ENCODE data around the gene AGBL5. TPM values are rescaled to one million over a fixed set of nuclear protein-coding genes. Genes with fewer than 3 reads are reported as not detected.
A peak's percentile ranks its signal among the peaks of the same experiment; 100 is the strongest.

The AGBL5 gene
- total and polyA plus RNA-seq, 9 of the 15 experiments (the other 6 are each of a cell fraction or from before 2014, with no cell fraction given) = 3.3 to 52.7 (median 26.2) TPM

DNA sequence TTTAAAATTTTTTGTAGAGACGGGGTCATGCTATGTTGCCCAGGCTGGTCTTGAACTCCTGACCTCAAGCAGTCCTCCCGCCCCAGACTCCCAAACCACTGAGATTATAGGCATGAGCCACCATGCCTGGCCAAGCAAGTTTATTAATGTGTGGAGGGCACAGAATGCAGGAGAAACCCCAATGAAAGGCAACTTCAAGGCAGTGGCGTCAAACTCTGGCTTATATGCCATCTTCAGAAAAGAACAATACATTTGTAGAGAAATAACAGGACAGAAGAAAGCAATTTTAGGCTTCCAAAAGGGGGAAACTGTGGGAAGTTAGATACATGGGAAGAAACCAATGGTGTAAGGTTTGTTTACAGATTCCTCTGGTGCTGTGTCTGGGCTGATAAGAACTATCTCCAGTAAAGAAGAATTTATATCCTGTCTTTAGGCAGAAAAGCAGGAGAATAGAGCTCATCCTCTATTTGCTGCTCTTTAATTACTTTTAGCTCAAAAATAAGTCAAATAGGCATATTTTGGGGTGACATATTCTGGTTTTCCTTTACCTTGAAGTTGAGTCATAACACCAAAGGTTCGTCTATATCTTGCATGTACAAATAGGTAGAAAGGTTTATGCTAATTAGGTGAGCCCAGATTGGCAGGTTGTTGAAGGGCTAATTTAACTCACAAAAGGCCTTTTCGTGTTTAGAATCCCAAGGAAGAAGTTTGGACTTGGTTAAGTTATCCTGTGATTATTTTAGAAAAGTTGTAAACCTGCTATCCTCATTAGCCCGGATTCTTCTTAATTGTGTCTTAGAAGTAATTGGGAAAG lies 44.7 kb upstream of the AGBL5 start (continued):
- TF ChIP-seq, protein P1, sequence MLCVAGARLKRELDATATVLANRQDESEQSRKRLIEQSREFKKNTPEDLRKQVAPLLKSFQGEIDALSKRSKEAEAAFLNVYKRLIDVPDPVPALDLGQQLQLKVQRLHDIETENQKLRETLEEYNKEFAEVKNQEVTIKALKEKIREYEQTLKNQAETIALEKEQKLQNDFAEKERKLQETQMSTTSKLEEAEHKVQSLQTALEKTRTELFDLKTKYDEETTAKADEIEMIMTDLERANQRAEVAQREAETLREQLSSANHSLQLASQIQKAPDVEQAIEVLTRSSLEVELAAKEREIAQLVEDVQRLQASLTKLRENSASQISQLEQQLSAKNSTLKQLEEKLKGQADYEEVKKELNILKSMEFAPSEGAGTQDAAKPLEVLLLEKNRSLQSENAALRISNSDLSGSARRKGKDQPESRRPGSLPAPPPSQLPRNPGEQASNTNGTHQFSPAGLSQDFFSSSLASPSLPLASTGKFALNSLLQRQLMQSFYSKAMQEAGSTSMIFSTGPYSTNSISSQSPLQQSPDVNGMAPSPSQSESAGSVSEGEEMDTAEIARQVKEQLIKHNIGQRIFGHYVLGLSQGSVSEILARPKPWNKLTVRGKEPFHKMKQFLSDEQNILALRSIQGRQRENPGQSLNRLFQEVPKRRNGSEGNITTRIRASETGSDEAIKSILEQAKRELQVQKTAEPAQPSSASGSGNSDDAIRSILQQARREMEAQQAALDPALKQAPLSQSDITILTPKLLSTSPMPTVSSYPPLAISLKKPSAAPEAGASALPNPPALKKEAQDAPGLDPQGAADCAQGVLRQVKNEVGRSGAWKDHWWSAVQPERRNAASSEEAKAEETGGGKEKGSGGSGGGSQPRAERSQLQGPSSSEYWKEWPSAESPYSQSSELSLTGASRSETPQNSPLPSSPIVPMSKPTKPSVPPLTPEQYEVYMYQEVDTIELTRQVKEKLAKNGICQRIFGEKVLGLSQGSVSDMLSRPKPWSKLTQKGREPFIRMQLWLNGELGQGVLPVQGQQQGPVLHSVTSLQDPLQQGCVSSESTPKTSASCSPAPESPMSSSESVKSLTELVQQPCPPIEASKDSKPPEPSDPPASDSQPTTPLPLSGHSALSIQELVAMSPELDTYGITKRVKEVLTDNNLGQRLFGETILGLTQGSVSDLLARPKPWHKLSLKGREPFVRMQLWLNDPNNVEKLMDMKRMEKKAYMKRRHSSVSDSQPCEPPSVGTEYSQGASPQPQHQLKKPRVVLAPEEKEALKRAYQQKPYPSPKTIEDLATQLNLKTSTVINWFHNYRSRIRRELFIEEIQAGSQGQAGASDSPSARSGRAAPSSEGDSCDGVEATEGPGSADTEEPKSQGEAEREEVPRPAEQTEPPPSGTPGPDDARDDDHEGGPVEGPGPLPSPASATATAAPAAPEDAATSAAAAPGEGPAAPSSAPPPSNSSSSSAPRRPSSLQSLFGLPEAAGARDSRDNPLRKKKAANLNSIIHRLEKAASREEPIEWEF (CRISPR knock-in tag; IDR thresholded peaks at IDR 0.05) = peak; percentile 22; the same call in 1 of the 2 replicates
- TF ChIP-seq, protein P2, sequence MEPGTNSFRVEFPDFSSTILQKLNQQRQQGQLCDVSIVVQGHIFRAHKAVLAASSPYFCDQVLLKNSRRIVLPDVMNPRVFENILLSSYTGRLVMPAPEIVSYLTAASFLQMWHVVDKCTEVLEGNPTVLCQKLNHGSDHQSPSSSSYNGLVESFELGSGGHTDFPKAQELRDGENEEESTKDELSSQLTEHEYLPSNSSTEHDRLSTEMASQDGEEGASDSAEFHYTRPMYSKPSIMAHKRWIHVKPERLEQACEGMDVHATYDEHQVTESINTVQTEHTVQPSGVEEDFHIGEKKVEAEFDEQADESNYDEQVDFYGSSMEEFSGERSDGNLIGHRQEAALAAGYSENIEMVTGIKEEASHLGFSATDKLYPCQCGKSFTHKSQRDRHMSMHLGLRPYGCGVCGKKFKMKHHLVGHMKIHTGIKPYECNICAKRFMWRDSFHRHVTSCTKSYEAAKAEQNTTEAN (CRISPR knock-in tag; IDR thresholded peaks at IDR 0.05) = no peak
- no peak for TF ChIP-seq BDP1 (IDR thresholded peaks at IDR 0.05; ENCODE audit: insufficient read depth, insufficient read length)
- TF ChIP-seq POLR2H (tag; IDR thresholded peaks at IDR 0.05; ENCODE audit: low read depth) = peak; percentile 49; the same call in 1 of the 2 replicates
- TF ChIP-seq FOXM1 (IDR thresholded peaks at IDR 0.05; ENCODE audit: low read depth) = peak; percentile 48; the same call in 1 of the 2 replicates
- TF ChIP-seq FOXM1 (CRISPR knock-in tag; IDR thresholded peaks at IDR 0.05; ENCODE audit: low read depth) = no peak
- TF ChIP-seq MEIS2 (IDR thresholded peaks at IDR 0.05; ENCODE audit: partially characterized antibody) = no peak
- no peak for TF ChIP-seq NR4A1 (CRISPR knock-in tag; IDR thresholded peaks at IDR 0.05)
- TF ChIP-seq NR4A1 (tag; IDR thresholded peaks at IDR 0.05) = peak; percentile 62; the same call in 1 of the 2 replicates
- TF ChIP-seq POLR3G (IDR thresholded peaks at IDR 0.05; ENCODE audit: extremely low read depth, insufficient read length, insufficient replicate concordance) = no peak
- 0 out of 2 replicates have a peak, but pooled peaks have one; percentile 43 for TF ChIP-seq NFRKB (IDR thresholded peaks at IDR 0.05; ENCODE audit: low read depth)
- no peak for TF ChIP-seq NONO (IDR thresholded peaks at IDR 0.05; ENCODE audit: low read depth in 2 of 2, low read length in 1 of 2)
- TF ChIP-seq, protein P3, sequence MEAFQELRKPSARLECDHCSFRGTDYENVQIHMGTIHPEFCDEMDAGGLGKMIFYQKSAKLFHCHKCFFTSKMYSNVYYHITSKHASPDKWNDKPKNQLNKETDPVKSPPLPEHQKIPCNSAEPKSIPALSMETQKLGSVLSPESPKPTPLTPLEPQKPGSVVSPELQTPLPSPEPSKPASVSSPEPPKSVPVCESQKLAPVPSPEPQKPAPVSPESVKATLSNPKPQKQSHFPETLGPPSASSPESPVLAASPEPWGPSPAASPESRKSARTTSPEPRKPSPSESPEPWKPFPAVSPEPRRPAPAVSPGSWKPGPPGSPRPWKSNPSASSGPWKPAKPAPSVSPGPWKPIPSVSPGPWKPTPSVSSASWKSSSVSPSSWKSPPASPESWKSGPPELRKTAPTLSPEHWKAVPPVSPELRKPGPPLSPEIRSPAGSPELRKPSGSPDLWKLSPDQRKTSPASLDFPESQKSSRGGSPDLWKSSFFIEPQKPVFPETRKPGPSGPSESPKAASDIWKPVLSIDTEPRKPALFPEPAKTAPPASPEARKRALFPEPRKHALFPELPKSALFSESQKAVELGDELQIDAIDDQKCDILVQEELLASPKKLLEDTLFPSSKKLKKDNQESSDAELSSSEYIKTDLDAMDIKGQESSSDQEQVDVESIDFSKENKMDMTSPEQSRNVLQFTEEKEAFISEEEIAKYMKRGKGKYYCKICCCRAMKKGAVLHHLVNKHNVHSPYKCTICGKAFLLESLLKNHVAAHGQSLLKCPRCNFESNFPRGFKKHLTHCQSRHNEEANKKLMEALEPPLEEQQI (IDR thresholded peaks at IDR 0.05) = peak; percentile 69; the same call in 1 of the 2 replicates
- TF ChIP-seq ZNF324 (CRISPR knock-in tag; IDR thresholded peaks at IDR 0.05) = no peak
- no peak for TF ChIP-seq IRF2 (CRISPR knock-in tag; IDR thresholded peaks at IDR 0.05)
- TF ChIP-seq, protein P4, sequence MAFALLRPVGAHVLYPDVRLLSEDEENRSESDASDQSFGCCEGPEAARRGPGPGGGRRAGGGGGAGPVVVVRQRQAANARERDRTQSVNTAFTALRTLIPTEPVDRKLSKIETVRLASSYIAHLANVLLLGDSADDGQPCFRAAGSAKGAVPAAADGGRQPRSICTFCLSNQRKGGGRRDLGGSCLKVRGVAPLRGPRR (CRISPR knock-in tag; IDR thresholded peaks at IDR 0.05) = peak; percentile 89
- TF ChIP-seq MAZ (CRISPR knock-in tag; conservative IDR thresholded peaks at IDR 0.05 in 1 of 2, IDR thresholded peaks at IDR 0.05 in 1 of 2) = peak; percentile 4 to 42; a peak in 2 of 4 replicates
- TF ChIP-seq ZNF668 (CRISPR knock-in tag; IDR thresholded peaks at IDR 0.05) = peak; percentile 75; the same call in 1 of the 2 replicates
